ENCODE measurements around the gene DEPP1. TPM values are rescaled to one million over a fixed set of nuclear protein-coding genes. Genes with fewer than 3 reads are reported as not detected.

Gene DEPP1
- polyA plus RNA-seq, 1 donor from 2014 or later, result 4.3 TPM

- Histone ChIP-seq H3K79me2 (replicated peaks; ENCODE audit: insufficient read depth, low read length) (no peaks in the 10 kb centered on the region), H3K4me3 (ENCODE audit: low read length) (no peak overlapping the region)
- no peak for TF ChIP-seq RAD21 (conservative IDR thresholded peaks at IDR 0.05)
- no peak for TF ChIP-seq EZH2 (IDR thresholded peaks at IDR 0.05; ENCODE audit: borderline replicate concordance, insufficient read depth, low read length, poor library complexity, severe bottlenecking)
- no peak for TF ChIP-seq SMC3 (conservative IDR thresholded peaks at IDR 0.05; ENCODE audit: poor library complexity)
- no peak for TF ChIP-seq EP300 (conservative IDR thresholded peaks at IDR 0.05; ENCODE audit: poor library complexity, severe bottlenecking)
- TF ChIP-seq CTCF (IDR thresholded peaks at IDR 0.05; ENCODE audit: poor library complexity, severe bottlenecking), result no peak
- TF ChIP-seq POLR2AphosphoS5 (IDR thresholded peaks at IDR 0.05), result no peak
- TF ChIP-seq REST (IDR thresholded peaks at IDR 0.05; ENCODE audit: borderline replicate concordance), result no peak
- no peak for TF ChIP-seq MXI1 (conservative IDR thresholded peaks at IDR 0.05; ENCODE audit: poor library complexity, severe bottlenecking)
- TF ChIP-seq TAF1 (IDR thresholded peaks at IDR 0.05; ENCODE audit: low read depth), result no peak
Observed at GRCh38 chr10:44928462-44928861, 50.1 kb downstream of the DEPP1 start.

GRCh38 chr10:44927352-44927751, 51.3 kb downstream of the DEPP1 start:
- no peak overlapping the region for H3K9ac ChIP-seq (ENCODE audit: low read length)
- H3K4me2 ChIP-seq (ENCODE audit: low read length), result no peak overlapping the region
- H3F3A ChIP-seq (ENCODE audit: insufficient read depth, low read length, poor library complexity, severe bottlenecking), result no peaks in the 10 kb centered on the region
- H2AFZ ChIP-seq (ENCODE audit: low read depth, low read length), result no peak overlapping the region
- no peaks in the 10 kb centered on the region for H3K27me3 ChIP-seq (ENCODE audit: insufficient read depth, low read depth, low read length)
- no peaks in the 10 kb centered on the region for H3K36me3 ChIP-seq (ENCODE audit: insufficient read depth, low read length)
- no peaks in the 10 kb centered on the region for H3K79me2 ChIP-seq (replicated peaks; ENCODE audit: insufficient read depth, low read length)
- TF ChIP-seq POLR2AphosphoS5 (IDR thresholded peaks at IDR 0.05) (no peak), RAD21 (conservative IDR thresholded peaks at IDR 0.05) (no peak), REST (IDR thresholded peaks at IDR 0.05; ENCODE audit: borderline replicate concordance) (no peak), MXI1 (conservative IDR thresholded peaks at IDR 0.05; ENCODE audit: poor library complexity, severe bottlenecking) (no peak), SMC3 (conservative IDR thresholded peaks at IDR 0.05; ENCODE audit: poor library complexity) (no peak), EP300 (conservative IDR thresholded peaks at IDR 0.05; ENCODE audit: poor library complexity, severe bottlenecking) (no peak), CTCF (IDR thresholded peaks at IDR 0.05; ENCODE audit: poor library complexity, severe bottlenecking) (no peak), EZH2 (IDR thresholded peaks at IDR 0.05; ENCODE audit: borderline replicate concordance, insufficient read depth, low read length, poor library complexity, severe bottlenecking) (no peak), TAF1 (IDR thresholded peaks at IDR 0.05; ENCODE audit: low read depth) (no peak)
- no peaks in the 10 kb centered on the region for H4K20me1 ChIP-seq (ENCODE audit: insufficient read depth)
- H3K9me3 ChIP-seq (ENCODE audit: low read length), result no peaks in the 10 kb centered on the region
- H3K4me3 ChIP-seq (ENCODE audit: low read length), result no peak overlapping the region
- no peak overlapping the region for H3K27ac ChIP-seq (ENCODE audit: low read length)
- H3K9me2 ChIP-seq (ENCODE audit: insufficient read depth, low read length), result no peaks in the 10 kb centered on the region

More at GRCh38 chr10:44928462-44928861, 50.1 kb downstream of the DEPP1 start:
- no peaks in the 10 kb centered on the region for H3K27me3 ChIP-seq (ENCODE audit: insufficient read depth, low read depth, low read length)
- H2AFZ ChIP-seq (ENCODE audit: low read depth, low read length), result no peak overlapping the region
- H4K20me1 ChIP-seq (ENCODE audit: insufficient read depth), result no peaks in the 10 kb centered on the region
- H3K27ac ChIP-seq (ENCODE audit: low read length), result no peak overlapping the region
- H3K4me2 ChIP-seq (ENCODE audit: low read length), result no peak overlapping the region
- no peaks in the 10 kb centered on the region for H3K9me2 ChIP-seq (ENCODE audit: insufficient read depth, low read length)
- no peak overlapping the region for H3K9ac ChIP-seq (ENCODE audit: low read length)
- no peaks in the 10 kb centered on the region for H3K9me3 ChIP-seq (ENCODE audit: low read length)
- no peaks in the 10 kb centered on the region for H3F3A ChIP-seq (ENCODE audit: insufficient read depth, low read length, poor library complexity, severe bottlenecking)
- H3K36me3 ChIP-seq (ENCODE audit: insufficient read depth, low read length), result no peaks in the 10 kb centered on the region
